ENCODE measurements around the gene GNB1. TPM values are rescaled to one million over a fixed set of nuclear protein-coding genes. Genes with fewer than 3 reads are reported as not detected.

GNB1 gene
- total and polyA plus RNA-seq, 9 of the 15 experiments (the other 6 are each of a cell fraction or from before 2014, with no cell fraction given), result 34.3 to 388 (median 114) TPM

GRCh38 chr1:1779691-1780597 is 110.9 kb downstream of the GNB1 start (continued):
- peak in 1 of 2 experiments; percentile 89; a peak in 2 of 4 replicates for TF ChIP-seq ZNF318 (IDR thresholded peaks at IDR 0.05; ENCODE audit: borderline replicate concordance in 1 of 2, low read depth in 1 of 2)
- peak; percentile 77 for TF ChIP-seq PKNOX1 (IDR thresholded peaks at IDR 0.05)
- TF ChIP-seq CTBP1 (IDR thresholded peaks at IDR 0.05; ENCODE audit: borderline replicate concordance), result peak; percentile 70; the same call in 1 of the 2 replicates
- TF ChIP-seq OTX1 (CRISPR knock-in tag; IDR thresholded peaks at IDR 0.05), result no peak
- TF ChIP-seq SMAD4 (CRISPR knock-in tag; conservative IDR thresholded peaks at IDR 0.05), result peak; percentile 41; the same call in 1 of the 2 replicates
- TF ChIP-seq NFIC (IDR thresholded peaks at IDR 0.05), result peak; percentile 68
- TF ChIP-seq MTA1 (IDR thresholded peaks at IDR 0.05; ENCODE audit: borderline replicate concordance), result peak; percentile 20; the same call in 1 of the 2 replicates
- no peak for TF ChIP-seq CBX8 (IDR thresholded peaks at IDR 0.05; ENCODE audit: borderline replicate concordance, extremely low read depth, low read depth, low read length, poor library complexity, severe bottlenecking)
- TF ChIP-seq VEZF1 (CRISPR knock-in tag; IDR thresholded peaks at IDR 0.05), result peak; percentile 92
- peak; percentile 99 for TF ChIP-seq ESRRA (IDR thresholded peaks at IDR 0.05; ENCODE audit: borderline replicate concordance, low read depth)
- TF ChIP-seq TEAD4 (IDR thresholded peaks at IDR 0.05; ENCODE audit: low read length), result peak; percentile 42; the same call in 1 of the 2 replicates
- TF ChIP-seq TEAD4 (CRISPR knock-in tag; IDR thresholded peaks at IDR 0.05; ENCODE audit: borderline replicate concordance), result no peak
- TF ChIP-seq CEBPG (CRISPR knock-in tag; IDR thresholded peaks at IDR 0.05), result peak; percentile 96
- peak; percentile 97 for TF ChIP-seq CEBPG (tag; conservative IDR thresholded peaks at IDR 0.05 in 1 of 2, IDR thresholded peaks at IDR 0.05 in 1 of 2)
- TF ChIP-seq ARID1B (IDR thresholded peaks at IDR 0.05), result peak; percentile 34; the same call in 1 of the 2 replicates
- TF ChIP-seq GTF2F1 (IDR thresholded peaks at IDR 0.05; ENCODE audit: low read depth, low read length), result no peak
